GM04503 (cell line): ENCODE measurements around the gene ARF1.

ENCODE experiments used
- DNase-seq: peaks from one replicate; pipeline ENCODE4 v3.0.0-alpha.2; 2012; ENCODE audit warnings: low read depth

The ARF1 gene

DNA sequence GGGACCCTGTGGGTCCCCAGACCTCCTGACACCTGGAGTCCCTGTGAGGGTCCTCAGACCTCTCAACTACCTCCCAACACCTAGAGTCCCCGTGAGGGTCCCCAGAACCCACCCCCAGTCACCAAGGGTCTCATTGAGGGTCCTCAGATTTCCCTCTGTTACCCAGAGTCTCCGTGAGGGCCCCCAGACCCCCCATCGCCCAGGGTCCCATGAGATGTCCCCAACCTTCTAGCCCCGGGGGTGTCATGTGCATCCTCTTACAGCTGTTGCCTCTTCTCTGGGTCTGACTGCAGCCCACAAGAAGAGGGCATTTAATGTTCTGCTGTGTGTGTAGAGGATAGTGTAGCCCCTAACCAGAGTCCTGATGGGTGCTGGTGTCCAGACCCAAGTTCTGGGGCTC lies 65.3 kb downstream of the ARF1 start:
- DNase-seq, result no peak

DNA sequence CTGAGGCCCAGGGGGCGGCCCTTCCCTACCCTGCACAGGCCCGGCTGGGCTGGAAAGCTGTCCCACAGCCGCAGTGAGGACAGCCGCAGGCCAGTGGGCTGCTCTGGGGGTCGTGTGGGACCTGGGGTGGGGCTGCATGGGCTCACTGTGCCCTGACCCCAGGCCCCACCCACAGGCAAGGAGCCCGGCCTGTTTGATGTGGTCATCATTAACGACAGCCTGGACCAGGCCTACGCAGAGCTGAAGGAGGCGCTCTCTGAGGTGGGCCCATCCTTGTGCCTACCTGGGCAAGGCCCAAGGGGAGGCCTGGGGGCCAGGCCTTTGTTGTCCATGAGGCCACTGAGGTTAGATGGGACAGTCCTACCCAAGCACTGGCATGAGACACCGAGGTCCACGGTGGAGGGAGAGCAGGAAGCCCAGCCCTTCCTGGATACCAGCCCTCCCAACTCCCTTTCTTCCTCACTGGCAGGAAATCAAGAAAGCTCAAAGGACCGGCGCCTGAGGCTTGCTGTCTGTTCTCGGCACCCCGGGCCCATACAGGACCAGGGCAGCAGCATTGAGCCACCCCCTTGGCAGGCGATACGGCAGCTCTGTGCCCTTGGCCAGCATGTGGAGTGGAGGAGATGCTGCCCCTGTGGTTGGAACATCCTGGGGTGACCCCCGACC lies 65.8 kb downstream of the ARF1 start:
- DNase-seq, result no peak
